ENCODE data around the gene PJA1. TPM values are rescaled to one million over a fixed set of nuclear protein-coding genes. Genes with fewer than 3 reads are reported as not detected.
A peak's percentile ranks its signal among the peaks of the same experiment; 100 is the strongest.

Gene PJA1
- total RNA-seq, 6 experiments from 2014 or later: 13.3 to 18.9 (median 17.0) TPM

DNA sequence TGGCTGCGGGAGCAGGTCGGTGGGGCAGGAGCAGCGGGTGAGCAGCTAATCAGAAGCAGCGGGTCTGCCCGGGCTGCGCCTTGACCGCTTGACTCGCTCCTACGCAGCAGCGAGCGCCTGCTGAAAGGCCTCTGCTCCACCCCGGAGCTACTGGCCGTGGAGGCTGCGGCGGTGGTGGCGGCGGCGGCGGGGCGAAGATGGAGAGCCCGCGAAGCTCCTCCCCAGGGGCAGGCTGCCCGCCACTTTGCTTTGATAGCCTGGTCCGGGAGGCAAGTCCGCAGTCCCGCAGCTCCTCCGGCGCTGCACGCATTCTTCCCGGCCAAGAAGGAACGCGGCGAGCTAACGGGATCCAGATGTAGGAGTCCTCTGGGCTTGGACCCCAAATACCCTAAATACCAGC, 36.7 kb downstream of the PJA1 start:
- Mint-ChIP-seq H3K27ac (no peak overlapping the region), H3K27me3 (ENCODE audit: insufficient read depth) (peaks cover 1% of the 10 kb centered on the region), H3K36me3 (ENCODE audit: low read depth) (no peaks in the 10 kb centered on the region), H3K4me1 (ENCODE audit: low read depth) (peaks cover 22% of the 10 kb centered on the region), H3K9me3 (no peaks in the 10 kb centered on the region), H3K4me3 (peak overlapping the region; percentile 51; the same call in 1 of the 2 replicates)
- DNase-seq: no peak
- TF ChIP-seq, protein P1, sequence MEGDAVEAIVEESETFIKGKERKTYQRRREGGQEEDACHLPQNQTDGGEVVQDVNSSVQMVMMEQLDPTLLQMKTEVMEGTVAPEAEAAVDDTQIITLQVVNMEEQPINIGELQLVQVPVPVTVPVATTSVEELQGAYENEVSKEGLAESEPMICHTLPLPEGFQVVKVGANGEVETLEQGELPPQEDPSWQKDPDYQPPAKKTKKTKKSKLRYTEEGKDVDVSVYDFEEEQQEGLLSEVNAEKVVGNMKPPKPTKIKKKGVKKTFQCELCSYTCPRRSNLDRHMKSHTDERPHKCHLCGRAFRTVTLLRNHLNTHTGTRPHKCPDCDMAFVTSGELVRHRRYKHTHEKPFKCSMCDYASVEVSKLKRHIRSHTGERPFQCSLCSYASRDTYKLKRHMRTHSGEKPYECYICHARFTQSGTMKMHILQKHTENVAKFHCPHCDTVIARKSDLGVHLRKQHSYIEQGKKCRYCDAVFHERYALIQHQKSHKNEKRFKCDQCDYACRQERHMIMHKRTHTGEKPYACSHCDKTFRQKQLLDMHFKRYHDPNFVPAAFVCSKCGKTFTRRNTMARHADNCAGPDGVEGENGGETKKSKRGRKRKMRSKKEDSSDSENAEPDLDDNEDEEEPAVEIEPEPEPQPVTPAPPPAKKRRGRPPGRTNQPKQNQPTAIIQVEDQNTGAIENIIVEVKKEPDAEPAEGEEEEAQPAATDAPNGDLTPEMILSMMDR (IDR thresholded peaks at IDR 0.05): no peak

DNA sequence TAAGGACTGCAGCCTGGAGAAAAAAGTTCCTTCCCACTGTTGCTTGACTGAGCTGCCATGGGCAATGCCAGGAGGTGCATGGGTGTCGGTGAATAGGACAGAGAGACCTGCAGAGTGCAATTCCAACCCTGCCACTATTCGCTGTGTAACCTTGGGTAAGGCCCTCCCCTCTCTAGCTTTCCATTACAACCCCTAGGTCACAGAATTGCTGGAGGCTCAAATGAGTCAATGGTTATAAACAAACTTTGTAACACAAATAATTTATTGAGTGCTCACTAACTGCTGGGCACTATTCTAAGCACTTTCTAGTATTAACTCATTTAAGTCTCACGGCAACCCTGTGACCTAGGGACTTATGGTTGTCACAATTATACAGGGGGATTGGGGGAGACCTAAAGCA, 37.8 kb downstream of the PJA1 start:
- no peak for DNase-seq
- Mint-ChIP-seq H3K27me3 (ENCODE audit: insufficient read depth) (no peaks in the 10 kb centered on the region; the same call in 1 of the 2 replicates), H3K9me3 (no peaks in the 10 kb centered on the region), H3K4me1 (ENCODE audit: low read depth) (peaks cover 21% of the 10 kb centered on the region), H3K27ac (no peak overlapping the region), H3K4me3 (no peak overlapping the region), H3K36me3 (ENCODE audit: low read depth) (no peaks in the 10 kb centered on the region)
- TF ChIP-seq, protein P1 (IDR thresholded peaks at IDR 0.05): no peak

DNA sequence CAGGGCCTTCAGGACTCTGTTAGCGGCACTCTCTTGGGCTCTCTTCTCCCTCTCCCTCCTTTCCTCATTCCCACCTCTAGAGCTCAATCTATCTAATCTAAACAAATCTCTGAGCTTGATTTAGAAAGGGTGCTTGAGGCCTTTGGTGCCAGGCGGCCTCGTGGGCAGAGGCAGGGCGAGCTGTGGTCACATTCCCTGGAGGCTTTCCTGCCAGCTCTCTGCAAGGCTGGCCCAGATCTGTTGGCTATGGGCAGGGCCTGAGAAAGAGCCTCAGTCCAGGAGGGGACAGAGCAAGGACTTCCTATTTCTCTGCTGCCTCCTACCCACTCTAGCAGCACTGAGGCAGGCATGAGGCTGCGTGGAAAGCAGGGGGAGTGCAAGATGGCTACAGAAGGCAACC, 38.6 kb downstream of the PJA1 start:
- Mint-ChIP-seq H3K27ac (no peak overlapping the region), H3K36me3 (ENCODE audit: low read depth) (no peaks in the 10 kb centered on the region), H3K4me3 (no peak overlapping the region), H3K9me3 (no peaks in the 10 kb centered on the region), H3K4me1 (ENCODE audit: low read depth) (peaks cover 21% of the 10 kb centered on the region), H3K27me3 (ENCODE audit: insufficient read depth) (no peaks in the 10 kb centered on the region; the same call in 1 of the 2 replicates)
- TF ChIP-seq, protein P1 (IDR thresholded peaks at IDR 0.05): no peak
- DNase-seq: no peak

DNA sequence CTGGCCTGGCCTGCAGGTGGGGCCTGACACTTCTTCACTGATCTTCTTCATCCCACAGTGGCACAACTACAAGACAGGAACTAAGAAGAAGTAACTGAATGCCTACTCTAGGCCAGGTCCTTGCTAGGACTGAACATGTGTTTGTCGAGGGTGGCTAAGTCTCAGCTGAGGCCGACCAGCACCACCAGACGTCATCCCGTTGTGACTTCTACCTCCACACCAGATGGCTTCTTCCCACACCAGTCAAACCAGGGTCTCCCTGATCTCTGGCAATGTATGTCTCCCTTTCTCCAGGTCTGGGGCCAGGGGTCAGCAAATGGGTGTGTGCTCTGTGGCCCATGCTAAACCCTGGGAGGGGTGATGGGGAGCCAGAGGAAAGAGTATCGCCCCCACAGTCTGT, 40.2 kb downstream of the PJA1 start:
- Mint-ChIP-seq H3K9me3 (no peaks in the 10 kb centered on the region), H3K4me1 (ENCODE audit: low read depth) (peaks cover 21% of the 10 kb centered on the region), H3K36me3 (ENCODE audit: low read depth) (no peaks in the 10 kb centered on the region), H3K27ac (no peak overlapping the region), H3K27me3 (ENCODE audit: insufficient read depth) (no peaks in the 10 kb centered on the region), H3K4me3 (no peak overlapping the region)
- TF ChIP-seq, protein P1 (IDR thresholded peaks at IDR 0.05): no peak
- DNase-seq: no peak

DNA sequence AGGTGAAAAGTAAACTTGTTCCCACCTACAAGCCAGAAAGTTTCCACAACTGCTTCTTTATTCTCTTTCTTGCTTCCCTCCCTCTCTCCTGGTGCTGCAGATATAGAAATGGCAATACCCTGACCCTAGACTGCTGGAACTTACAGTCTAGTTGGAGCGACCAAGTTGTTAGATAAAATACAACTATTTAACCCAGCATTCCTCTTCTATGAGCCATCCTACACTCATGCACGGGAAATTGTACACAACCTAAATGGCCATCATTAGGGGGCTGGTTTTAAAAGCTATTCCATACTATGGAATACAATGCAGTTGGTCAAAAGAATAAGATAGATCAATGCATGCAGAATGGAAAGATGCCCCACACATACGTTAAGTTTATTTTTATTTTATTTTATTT, 41.1 kb downstream of the PJA1 start:
- no peaks in the 10 kb centered on the region for H3K9me3 Mint-ChIP-seq
- TF ChIP-seq, protein P1 (IDR thresholded peaks at IDR 0.05): no peak
- H3K27me3 Mint-ChIP-seq (ENCODE audit: insufficient read depth): no peaks in the 10 kb centered on the region
- H3K4me1 Mint-ChIP-seq (ENCODE audit: low read depth): peaks cover 21% of the 10 kb centered on the region
- DNase-seq: peak; percentile 28
- peak overlapping the region; percentile 70 for H3K27ac Mint-ChIP-seq
- H3K4me3 Mint-ChIP-seq: no peak overlapping the region; the same call in 1 of the 2 replicates
- no peaks in the 10 kb centered on the region for H3K36me3 Mint-ChIP-seq (ENCODE audit: low read depth)

DNA sequence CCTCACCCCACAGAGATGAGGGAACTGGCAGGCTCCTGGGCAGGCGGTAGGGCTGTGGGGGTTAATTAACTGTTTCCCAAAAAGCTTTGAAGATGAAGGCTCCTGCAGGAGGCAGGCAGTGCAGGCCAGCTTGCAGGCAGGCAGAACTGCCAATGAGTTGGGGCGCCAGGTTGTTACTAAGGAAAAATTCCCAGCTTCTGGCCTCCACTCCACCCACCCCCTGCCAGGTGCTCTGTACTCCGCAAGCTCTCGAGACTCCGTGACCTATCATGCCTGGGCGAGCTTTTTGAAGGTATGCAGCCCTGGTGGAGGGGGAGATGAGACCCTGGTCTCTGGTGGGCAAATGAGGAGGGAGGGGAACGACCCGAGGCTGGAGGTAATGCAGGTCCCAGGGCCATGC, 41.8 kb downstream of the PJA1 start:
- Mint-ChIP-seq H3K4me1 (ENCODE audit: low read depth) (peaks cover 21% of the 10 kb centered on the region), H3K27ac (no peak overlapping the region), H3K36me3 (ENCODE audit: low read depth) (no peaks in the 10 kb centered on the region), H3K27me3 (ENCODE audit: insufficient read depth) (no peaks in the 10 kb centered on the region), H3K9me3 (no peaks in the 10 kb centered on the region), H3K4me3 (no peak overlapping the region)
- TF ChIP-seq, protein P1 (IDR thresholded peaks at IDR 0.05): no peak
- no peak for DNase-seq

All from HFFc6 (cell line).